HG03280 (cell line): Measurements from ENCODE around the gene RPS28.

Experiments
- ATAC-seq: cut with Tn5 transposase; IDR thresholded peaks from one replicate; pipeline ENCODE4 v1.9.1; 2021; ENCODE audit warnings: mild to moderate bottlenecking, moderate library complexity; ENCODE audit not compliant: unreplicated experiment

Gene RPS28

DNA sequence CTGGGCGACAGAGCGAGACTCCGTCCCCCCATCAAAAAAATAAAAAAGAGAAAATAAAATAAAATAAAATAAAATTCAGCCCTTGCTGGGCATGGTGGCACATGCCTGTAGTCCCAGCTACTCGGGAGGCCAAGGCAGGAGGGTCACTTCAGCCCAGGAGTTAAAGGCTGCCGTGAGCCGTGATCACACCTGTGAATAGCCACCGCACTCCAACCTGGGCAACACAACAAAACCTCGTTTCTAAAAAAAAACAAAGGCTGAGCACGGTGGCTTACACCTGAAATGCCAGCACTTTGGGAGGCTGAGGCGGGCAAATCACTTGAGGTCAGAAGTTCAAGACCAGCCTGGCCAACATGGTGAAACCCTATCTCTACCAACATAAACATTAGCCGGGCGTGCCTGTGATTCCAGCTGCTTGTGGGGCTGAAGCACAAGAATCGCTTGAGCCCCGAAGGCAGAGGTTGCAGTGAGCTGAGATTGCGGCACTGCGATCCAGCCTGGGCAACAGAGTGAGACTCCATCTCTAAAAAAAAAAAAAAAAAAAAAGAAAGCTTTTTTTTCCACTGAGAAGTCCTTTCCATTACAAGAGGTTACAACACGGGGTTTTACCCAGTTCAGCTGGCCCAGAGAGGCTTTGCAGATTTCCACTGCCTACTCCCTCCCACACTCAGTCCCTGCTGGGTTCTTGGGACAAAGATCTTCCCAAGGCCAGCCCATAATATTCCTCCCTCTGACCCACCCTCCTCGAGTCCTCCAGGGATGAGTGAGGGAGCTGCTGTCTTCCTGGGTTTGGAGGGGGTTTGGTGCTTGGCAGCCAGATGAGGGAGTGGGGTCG, 49.1 kb downstream of the RPS28 start:
- ATAC-seq: no peak

DNA sequence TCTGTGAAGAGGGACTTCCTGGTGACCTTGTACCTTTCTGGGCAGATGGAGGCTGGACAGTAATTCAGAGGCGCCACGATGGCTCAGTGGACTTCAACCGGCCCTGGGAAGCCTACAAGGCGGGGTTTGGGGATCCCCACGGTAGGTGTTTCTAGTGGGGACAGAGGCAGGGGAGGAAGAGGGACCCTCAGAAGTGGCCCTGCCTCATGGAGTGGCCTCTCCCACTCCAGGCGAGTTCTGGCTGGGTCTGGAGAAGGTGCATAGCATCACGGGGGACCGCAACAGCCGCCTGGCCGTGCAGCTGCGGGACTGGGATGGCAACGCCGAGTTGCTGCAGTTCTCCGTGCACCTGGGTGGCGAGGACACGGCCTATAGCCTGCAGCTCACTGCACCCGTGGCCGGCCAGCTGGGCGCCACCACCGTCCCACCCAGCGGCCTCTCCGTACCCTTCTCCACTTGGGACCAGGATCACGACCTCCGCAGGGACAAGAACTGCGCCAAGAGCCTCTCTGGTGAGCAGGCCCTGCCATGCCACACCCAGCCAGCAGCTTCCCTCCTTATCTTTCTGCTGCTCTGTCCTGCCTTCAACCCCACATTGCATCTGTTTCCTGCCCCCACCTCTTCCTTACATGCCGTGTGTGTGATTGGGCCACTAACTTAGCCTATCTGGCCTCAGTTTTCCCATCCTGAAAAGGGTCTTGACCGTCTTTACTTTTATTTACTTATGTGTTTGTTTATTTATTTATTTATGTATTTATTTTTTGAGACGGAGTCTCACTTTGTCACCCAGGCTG, 49.9 kb downstream of the RPS28 start:
- ATAC-seq: no peak
